H4 (cell line): ENCODE results near the gene INVS. TPM values are rescaled to one million over a fixed set of nuclear protein-coding genes. Genes with fewer than 3 reads are reported as not detected.

ENCODE experiments used
- DNase-seq: peaks from one replicate; pipeline ENCODE4 v3.0.0-alpha.2; 2015; ENCODE audit warnings: low spot score
- total RNA-seq: library from RNA; depleted of rRNA; stranded (reverse); fragments of >200 nt; shearing (Covaris generic); gene quantifications from 2 replicates; pipeline ENCODE4 v1.2.3, GENCODE V29; 2014

Gene INVS
- total RNA-seq, 1 experiment from 2014 or later, result 19.5 TPM

DNA sequence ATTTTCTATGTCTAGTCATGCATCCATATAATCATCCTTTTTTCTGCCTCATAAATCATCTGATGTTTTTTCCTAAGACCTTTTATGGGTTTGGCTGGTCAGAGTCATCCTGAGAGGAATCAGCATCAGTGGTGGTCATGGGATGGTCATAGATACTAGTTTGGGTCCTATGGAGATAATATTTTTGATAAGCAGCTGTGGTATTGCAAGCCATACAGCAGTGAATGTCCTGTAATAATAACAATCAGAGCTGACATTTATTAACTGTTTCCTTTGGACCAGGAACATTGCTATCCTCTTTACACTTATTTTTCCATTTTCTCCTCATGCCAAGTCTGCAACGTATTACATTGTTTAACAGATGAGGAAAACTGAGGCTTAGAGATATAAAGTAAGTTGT, 170.6 kb downstream of the INVS start:
- DNase-seq, result no peak

DNA sequence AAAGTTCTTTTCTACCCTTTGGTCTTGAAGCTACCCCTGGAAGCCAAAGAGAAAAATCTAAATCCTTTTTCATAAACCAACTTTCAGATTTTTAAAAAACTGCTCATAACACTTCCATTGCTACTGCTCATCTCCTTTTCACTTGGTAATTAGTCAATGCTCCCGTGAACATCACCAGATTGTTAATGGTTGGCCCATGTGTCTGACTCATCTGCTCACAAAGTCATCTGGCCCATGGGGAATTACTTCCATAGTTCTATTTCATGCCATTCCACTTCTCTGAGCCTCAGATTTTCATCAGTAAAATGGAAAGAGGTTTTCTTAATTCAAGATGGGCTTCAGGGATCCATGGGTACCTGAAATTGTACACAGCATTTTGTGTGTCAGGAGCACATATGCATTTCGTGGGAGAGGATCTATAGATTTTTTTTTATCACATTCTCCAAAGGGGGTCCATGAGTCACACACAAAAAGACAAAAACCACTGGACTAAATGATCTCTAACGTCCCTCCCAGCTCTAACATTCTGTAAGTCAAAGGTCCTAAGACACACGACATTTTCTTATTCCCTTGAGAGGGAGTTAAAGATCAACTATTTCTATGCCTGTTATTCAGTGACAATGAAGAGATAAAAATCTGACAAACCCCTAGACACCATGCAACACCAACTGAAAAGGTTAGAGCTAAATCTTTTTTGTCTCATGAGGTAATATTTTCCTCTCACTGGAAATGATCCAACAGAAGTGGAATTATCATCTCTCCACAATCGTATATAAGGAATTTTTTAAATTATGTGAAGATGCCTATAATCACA, 178.3 kb downstream of the INVS start:
- DNase-seq, result no peak

DNA sequence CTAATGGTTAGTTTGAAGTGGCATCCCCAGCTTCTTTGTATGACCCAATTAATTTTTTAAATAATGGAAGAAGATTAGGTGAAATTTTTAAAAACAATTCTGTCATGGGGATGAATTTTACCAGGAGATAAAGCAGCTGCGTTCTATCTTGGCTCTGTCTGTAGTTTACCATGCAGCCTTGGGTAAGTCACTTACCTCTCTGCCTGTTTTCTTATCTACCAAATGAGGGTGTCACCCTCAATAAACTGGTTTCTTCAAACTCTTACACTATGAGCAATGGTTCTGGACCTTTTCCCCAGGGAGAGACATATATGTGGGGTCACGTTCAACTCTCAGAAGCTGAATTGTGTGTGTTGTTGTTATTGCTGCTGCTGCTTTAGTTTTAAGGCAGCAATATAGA, 182.0 kb downstream of the INVS start:
- no peak for DNase-seq

DNA sequence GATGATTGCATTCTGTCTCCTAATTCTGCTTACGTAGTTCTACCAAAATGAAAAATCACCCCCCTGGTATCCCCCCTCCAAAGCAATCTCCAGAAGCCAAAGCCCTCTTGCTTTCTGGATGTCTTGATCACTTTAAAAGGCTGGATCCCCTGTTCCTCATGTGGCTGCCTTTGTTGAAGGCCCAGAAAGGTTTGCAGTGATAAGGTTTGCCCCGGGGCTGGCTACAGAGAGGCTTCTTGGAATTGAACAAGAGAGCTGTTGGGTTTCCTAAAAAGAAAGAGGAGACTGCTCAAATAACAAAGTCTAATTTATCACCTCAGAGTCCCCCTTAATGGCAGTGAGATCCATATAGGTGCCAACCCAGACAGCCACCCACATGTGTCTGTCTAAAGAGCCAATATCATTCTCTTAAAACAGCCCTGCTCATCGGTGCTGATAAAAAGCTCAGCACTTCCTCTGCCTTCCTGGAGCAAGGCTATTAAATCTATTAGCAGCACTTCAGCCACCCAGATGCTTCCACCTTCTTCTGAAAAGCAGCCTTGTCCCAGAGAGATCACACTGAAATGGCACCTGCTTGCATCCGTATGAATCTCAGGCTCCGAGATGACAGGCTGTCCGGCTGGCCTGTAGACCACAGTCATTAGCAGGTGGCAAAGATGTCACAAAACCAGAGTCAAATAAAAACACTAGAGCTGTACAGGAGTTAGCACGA, 182.8 kb downstream of the INVS start:
- no peak for DNase-seq

DNA sequence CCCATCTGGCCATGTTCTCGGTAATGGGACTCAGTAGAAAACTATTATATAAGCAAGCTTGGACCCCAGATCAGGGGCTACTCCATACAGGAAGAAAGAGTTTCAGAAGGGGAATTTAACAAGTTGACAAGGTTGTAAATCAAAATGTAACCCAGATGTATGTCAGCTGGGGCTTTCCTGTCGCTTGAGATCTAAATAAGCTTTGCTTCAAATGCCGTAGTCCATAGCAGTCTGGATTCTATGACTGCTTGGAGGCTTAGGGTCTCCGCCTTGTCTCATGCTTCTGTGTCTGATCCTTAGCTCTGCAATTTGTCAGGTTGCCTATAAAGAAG, 183.3 kb downstream of the INVS start:
- no peak for DNase-seq

DNA sequence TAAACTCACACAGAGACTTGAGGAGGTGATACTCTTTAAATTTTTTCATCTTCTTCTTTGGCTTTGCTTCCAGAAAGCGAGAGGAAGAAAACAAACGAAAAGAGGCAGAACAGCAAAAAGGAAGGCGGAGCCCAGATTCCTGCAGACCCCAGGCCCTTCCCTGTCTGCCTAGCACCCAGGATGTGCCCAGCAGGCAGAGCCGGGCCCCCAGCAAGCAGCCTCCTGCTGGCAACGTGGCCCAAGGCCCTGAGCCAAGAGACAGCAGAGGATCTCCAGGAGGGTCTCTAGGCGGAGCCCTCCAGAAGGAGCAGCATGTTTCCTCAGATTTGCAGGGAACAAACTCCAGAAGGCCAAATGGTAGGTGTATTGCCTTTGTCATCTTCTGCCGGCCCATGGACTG, 185.2 kb downstream of the INVS start:
- DNase-seq, result no peak

DNA sequence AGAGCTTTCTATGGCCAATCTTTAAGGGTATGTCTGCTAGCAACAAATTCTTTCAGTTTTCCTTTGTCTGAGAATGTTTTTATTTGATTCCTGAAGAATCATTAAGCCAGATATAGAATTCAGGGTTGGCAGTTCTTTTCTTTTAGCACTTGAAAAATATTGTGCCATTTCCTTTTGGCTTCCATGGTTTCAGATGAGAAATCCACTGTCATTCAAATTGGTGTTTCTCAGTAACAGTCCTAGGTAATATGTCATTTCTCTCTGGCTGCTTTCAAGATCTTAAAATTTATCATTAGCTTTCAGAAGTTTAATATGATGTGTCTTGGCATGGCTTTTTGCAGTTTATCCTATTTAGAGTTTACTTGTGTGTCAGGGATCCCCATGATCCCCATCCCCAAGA, 186.0 kb downstream of the INVS start:
- no peak for DNase-seq

DNA sequence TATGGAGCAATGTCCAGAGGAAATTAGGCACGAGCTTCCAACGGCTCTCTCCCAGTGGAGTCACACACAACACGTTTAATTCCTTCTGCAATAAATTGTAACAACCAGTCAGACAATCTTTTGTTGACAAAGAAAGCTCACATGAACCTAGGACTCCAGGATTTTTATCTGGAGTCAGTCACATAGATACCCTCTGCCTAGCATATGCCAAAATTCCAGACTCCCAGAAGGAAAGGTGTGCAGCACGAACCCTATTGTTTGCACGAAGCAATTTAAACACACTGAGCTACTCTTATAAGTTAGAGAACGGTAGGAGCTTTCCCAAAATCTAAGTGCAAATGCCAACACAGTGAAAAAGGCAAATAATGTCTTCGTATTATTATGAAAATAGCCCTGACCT, 186.6 kb downstream of the INVS start:
- DNase-seq, result no peak

DNA sequence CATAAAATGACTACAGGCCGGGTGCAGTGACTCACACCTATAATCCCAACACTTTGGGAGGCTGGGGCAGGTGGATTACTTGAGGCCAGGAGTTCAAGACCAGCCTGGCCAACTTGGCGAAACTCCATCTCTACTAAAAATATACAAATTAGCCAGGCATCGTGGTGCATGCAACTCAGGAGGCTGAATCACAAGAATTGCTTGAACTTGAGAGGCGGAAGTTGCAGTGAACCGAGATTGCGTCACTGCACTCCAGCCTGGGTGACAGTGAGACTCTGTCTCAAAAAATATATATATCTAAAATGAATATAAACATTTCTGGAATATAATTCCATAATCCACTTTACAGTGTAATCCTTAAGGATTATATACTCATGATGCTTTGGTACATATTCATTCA, 187.2 kb downstream of the INVS start:
- DNase-seq, result no peak

DNA sequence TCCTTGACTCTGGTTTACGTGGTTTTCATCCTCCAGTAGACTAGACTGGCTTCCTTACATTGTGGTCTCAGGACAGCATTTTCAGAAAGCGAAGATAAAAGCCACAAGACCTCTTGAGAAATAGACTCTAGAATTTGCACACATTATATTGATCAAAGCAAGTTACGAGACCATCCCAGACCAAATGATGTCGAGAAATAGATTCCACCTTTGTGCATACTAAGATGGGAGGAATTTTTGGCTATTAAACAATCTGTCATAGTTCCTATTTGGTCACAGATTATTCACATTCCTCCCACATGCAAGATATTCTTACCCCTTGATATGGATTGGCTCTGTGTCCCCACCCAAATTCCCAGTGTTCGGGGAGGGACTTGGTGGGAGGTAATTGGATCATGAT, 188.1 kb downstream of the INVS start:
- DNase-seq, result no peak

DNA sequence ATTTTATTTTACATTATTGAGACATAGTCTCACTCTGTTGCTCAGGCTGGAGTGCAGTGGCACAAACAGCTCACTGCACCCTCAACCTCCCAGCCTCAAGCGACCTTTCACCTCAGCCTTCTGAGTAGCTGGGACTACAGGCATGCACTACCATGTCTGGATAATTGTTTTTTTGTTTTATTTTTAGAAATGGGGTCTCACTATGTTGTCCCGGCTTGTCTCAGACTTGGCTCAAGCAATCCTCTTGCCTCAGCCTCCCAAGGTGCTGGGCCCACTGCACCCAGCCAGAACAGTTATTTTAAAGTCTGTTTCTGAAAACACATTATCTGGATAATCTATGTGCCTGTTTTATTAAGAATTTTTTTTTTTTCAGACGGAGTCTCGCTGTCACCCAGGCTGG, 191.7 kb downstream of the INVS start:
- no peak for DNase-seq

DNA sequence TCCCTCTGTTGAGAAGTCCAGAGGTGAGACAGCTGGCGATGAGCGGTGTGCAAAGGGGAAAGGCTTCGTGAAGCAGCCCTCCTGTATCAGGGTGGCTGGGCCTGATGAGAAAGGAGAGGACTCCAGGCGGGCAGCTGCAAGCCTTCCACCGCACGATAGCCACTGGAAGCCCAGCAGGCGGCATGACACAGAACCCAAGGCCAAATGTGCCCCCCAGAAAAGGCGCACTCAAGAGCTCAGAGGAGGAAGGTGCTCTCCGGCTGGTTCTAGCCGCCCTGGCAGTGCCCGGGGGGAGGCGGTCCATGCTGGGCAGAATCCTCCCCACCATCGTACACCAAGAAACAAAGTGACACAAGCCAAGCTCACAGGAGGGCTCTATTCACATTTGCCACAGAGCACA, 193.4 kb downstream of the INVS start:
- no peak for DNase-seq

DNA sequence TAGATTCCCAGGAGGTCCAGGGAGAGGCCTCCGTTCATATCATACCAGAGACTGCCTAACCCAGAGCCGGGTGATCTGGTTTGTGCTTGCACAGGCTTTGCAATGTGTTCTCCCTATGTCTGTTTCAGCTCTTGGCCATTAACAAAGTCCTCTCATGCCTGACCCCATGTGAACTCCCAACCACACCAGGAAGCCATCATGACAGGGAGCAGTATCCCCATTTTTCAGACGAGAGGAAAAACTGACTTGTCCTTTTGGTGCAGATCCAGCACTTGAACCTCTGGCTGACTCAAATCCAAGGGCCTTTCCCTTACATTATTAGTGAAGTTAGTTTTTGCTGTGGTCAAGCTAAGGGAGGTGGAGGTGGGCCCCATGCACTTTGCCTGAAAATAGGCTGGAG, 195.3 kb downstream of the INVS start:
- DNase-seq, result no peak

DNA sequence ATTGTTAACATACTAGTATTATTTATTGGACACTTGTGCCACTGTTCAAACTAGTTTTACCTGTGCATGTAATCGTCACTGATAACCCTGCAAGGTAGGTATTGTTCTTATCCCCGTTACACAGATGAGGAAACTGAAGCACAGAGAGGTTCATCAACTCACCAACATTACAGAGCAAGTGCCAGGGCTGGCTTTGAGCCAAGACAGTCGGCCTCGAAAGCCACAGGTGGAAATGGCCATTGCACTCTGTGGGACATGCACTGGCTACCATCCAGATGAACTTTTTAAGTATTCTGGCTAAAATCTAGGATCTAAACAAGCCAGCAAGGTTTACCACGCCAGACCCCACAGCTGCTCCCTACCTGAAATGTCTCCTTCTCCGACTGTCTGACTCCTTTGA, 195.8 kb downstream of the INVS start:
- DNase-seq, result no peak

DNA sequence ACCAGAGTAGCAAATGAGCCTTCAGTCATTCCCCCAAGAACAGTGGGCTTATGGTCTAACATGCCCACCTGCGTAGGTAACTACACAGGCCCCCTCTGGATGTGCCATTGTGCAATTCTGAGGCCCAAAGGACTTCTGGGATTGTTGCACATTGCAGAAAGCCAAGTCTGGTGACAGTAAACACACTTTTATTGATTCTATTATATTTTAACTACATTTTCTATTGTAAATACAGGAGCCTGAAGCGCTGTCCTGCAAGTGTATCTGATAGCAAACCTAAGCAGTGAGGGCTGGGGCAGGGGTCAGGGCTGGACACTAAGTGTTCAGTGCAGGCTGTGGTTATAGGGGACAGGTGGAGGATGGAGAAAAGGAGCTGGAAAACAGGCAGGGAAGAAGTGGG, 196.2 kb downstream of the INVS start:
- no peak for DNase-seq

DNA sequence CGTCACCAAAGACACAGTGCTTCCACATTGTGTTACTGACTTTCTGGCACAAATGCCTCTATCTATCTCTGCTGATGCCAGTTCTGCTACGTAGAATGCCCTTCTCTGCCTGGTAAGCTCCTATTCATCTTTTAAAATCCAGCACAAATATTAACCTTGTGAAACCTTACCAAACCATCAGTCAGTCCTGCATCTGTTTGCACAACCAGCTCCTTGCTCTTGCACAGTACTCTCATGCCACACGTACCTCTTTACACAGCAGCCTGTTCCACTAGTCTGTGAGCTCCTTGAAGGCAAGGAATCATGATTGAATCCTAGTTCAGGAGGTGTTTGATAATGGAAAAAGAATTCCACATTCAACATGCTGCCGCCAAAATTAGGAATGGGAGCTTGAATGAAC, 197.4 kb downstream of the INVS start:
- no peak for DNase-seq

DNA sequence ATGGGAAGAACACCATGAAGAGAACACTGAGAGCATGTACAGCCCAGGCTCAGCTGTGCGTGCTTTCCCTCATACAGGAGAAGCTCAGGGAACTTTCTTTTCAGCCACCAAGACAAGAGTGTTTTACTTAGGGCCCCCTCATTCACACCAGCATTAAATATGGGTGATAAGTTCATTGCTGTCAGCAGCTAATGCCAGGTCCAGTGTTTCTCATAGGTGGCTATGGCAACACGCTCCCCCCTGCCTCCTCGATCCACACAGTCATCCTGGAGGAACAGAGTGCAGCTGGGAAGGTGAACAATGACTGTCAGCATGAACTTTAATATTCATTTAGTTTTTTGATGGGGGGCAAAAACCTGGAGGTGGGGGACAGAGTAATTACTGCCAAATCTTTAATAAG, 199.3 kb downstream of the INVS start:
- DNase-seq, result no peak

DNA sequence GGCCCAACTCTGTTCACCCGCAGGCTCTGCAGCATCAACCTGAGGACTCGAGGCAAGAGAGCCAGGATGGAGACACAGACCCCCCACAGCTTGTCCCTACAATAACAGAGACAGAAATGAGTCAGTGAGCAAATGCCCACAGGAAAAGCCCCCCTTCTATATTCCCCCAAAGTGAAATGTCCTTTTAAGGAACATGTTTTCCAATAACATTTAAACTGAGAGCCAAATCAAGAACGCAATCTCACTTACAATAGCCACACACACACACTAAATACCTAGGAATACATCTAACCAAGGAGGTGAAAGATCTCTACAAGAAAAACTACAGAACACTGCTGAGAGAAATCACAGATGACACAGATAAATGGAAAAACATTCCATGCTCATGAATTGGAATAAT, 204.7 kb downstream of the INVS start:
- no peak for DNase-seq

DNA sequence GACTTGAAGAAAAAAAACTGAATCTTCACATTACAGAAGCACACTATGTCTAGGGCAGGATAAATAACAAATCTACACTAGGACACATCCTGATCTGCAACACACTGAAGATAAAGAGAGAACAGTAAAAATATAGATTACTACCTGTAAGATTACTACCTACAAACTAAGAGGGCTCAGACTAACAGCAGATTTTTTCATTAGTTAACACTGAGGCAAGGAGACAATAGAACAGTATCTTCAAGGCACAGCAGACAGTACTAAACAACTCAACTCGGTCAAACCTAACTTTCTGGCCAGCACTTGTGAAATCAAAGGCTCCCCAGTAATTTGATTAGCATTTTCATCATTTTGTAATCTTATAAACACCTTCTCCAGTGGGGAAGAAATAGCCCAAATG, 207.2 kb downstream of the INVS start:
- no peak for DNase-seq

DNA sequence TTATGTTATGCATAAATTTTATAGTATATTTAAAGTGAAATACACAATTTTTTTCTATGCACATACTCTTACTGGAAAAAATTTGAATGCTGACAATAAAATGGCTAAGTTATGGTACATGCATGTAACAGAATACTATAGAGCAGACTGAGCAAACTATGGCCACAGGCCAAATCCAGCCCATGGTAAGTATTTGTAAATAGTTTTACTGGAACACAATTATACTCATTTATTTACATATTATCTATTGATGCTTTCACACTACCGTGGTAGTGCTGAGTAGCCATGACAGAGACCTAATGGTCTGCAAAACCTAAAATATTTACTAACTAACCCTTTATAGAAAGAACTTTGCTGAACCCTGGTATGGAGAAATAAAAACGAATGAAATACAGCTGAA, 208.0 kb downstream of the INVS start:
- DNase-seq, result no peak

DNA sequence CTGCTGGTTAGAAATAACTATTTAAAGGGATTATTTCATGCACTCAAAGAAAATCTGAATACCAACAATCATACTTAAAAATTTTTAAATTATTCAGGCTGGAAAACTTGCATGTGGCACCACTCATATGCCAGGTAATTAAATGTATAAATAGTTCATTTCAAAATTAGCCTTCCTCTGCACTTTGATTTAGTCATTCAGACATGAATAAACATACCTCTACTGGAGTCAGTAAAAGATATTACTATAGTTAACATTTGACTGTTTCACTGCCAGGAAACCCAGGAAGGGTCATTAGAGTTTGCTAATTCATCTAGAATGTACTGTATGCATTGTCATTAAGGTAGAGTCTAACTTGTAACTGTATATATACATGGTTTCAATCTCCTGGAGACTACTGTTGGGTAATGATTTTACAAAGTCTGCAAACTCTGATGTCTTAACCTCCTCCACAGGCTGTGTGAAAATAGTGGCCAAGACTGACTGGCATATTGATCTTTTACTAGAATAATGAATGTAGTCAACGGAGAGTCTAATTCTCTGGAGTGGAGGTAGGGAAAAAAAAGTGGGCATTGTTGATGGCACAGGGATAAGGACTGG, 210.0 kb downstream of the INVS start:
- DNase-seq, result no peak

DNA sequence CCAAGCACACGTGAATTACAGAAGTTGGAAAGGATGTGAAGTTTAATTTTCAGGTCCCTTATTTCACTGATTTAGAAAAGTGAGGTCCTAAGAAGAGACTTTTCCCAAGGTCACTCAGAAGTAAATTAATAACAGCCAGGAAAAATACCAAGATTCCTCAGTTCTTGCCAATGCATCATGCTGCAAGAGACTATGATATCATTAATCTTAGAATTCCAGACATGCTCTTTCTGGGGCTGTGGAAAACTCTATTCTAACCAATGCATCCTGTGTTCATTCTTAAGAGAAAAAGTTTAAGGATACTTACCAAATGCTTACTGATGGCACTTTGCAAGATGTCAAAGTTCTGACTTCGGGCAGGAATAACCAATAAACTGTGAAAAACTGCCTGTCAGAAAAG, 210.9 kb downstream of the INVS start:
- DNase-seq, result no peak

DNA sequence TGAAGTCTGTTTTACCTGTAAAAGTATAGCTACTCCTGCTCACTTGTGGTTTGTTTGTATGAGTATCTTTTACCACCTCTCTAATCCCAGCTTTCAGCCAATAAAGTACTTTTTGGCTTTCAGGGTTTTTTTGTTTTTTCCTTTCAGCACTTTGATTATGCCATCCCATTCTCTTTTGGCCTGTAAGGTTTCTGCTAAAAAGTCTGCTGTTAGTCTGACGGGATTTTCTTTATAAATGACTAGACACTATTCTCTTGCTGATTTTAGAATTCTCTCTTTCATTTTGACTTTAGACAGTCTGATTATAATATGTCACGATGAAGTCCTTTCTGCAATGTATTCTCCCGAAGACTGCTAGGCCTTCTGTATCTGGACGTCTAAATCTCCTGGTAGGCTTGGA, 216.5 kb downstream of the INVS start:
- DNase-seq, result no peak
